Erythroblast (primary cell): Measurements from ENCODE around the gene RAD51B.

ENCODE experiments used
- DNase-seq, 2 experiments: peaks; one replicate each; lab custom pipeline; 2025; lab: John Stamatoyannopoulos, UW
- GATA1 ChIP-seq: IDR thresholded peaks from 2 replicates; pipeline ENCODE4 v1.6.1; 2011; ENCODE audit warnings: low read depth, mild to moderate bottlenecking, control low read depth, low read length, moderate library complexity
- POLR2A ChIP-seq: IDR thresholded peaks from 2 replicates; pipeline ENCODE4 v1.6.1; 2011; ENCODE audit warnings: mild to moderate bottlenecking, low read length

The RAD51B gene

DNA sequence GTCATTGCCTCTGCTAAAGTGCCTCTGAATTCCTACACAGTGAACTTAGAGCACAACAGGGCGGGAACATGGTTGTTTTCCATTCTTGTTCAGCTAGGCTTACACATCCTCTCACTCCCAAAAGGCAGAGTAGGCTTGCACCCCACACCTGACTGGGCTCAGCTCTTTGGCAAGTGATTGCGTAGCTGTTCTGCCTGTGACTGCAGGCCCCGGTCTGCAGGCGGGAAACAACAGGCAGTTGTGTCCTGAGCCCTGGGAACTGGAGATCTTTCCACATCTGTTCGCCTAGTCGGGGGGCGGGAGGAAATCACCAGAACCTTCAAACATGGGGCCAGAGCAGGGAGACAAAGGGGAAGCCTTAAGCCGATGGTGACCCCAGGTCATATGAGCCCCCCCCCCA, 698.6 kb downstream of the RAD51B start:
- no peak for TF ChIP-seq GATA1
- no peak for TF ChIP-seq POLR2A

GRCh38 chr14:68518761-68519670, 699.4 kb downstream of the RAD51B start:
- no peak for DNase-seq

More for the DNA sequence above, 698.6 kb downstream of the RAD51B start:
- DNase-seq: no peak

DNA sequence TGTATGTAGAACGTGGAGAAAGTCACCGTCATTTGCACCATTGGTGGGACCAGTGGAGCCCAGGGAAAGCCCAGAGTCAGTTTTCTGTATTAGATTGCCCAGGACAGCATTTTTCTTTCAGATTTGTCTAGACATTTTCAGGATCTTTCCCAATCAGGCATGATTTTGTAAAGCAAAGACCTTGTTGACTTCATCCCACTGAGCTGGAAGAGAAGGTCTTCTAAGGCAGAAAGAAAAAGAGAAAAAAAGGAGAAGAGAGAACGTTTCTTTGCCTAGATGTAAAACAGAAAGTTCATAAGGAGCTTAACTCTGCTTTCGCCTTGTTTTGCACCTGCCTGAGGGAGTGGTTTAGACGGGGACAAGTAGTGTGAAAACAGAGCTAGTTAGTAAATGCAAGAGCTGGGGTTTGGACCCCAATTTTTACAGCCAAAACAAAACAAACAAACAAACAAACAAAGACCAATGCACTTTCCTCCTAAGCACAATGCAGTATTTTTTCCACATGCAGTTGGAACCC, 700.1 kb downstream of the RAD51B start:
- no peak for DNase-seq
- TF ChIP-seq POLR2A: no peak
- TF ChIP-seq GATA1: no peak

More at GRCh38 chr14:68518761-68519670, 699.4 kb downstream of the RAD51B start:
- no peak for TF ChIP-seq POLR2A
- no peak for TF ChIP-seq GATA1

GRCh38 chr14:68520637-68521556, 701.3 kb downstream of the RAD51B start:
- TF ChIP-seq GATA1 (no peak), POLR2A (no peak)
- DNase-seq: no peak

DNA sequence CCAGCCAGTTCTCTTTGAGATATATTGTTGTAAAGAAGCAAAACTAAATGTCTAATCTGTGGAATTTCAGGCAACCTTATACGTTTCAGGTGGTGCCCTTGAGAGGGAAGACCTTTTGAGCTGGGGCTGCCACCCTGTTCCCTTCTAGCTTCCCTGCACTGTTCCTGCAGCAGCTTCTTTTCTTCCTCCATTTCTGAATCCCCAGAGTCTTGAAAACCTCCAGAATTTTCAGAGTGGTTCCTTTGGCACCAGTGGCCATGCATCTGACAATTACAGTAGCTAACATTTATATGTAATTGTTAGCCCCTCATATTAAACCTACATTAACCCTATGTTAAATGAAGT, 702.0 kb downstream of the RAD51B start:
- TF ChIP-seq POLR2A: no peak
- no peak for TF ChIP-seq GATA1

DNA sequence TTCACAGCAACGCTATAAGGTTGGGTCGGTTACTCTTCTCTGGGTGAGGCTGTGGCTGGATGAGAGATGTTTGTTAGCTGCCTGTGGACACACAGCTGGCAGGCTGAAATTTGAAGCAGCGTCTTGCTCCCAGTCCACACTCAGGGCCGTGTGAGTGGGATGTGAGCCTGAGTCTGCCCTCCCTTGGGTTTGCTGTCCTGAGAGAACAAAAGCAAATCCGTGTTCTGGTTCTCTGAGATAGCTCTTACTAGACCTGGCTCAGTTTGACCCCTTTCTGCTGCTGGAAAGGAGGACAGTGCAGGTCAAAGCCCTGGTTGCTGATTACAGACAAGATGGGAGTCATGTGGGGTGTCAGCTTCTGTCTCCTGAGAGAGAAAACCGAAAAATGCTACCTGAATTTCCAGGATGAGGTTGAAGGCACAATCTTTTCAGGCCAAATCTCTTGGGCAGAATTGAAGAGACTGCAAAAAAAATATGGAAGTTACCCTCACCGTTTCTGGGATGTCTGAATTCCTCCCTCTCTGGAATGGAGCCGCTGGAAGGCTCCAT, 702.5 kb downstream of the RAD51B start:
- TF ChIP-seq GATA1 (no peak), POLR2A (no peak)
- no peak for DNase-seq

More for the DNA sequence above, 702.0 kb downstream of the RAD51B start:
- no peak for DNase-seq

GRCh38 chr14:68522510-68523325, 703.1 kb downstream of the RAD51B start:
- TF ChIP-seq GATA1: no peak
- no peak for TF ChIP-seq POLR2A
- DNase-seq: no peak

DNA sequence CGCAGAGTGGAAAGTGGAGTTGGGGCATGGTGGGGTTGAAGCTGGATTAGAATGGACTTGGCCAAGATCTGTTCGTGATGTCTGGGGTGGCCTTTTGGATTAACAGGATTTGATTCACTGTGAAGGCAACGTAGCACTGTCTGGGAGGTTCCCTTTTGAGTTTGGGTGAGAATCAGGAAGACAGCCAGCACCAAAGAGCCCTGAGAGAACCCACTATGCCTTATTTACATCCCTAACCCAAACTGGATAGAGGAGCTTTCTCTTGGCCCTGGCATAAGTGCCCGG, 703.7 kb downstream of the RAD51B start:
- TF ChIP-seq GATA1 (no peak), POLR2A (no peak)
- DNase-seq: no peak

DNA sequence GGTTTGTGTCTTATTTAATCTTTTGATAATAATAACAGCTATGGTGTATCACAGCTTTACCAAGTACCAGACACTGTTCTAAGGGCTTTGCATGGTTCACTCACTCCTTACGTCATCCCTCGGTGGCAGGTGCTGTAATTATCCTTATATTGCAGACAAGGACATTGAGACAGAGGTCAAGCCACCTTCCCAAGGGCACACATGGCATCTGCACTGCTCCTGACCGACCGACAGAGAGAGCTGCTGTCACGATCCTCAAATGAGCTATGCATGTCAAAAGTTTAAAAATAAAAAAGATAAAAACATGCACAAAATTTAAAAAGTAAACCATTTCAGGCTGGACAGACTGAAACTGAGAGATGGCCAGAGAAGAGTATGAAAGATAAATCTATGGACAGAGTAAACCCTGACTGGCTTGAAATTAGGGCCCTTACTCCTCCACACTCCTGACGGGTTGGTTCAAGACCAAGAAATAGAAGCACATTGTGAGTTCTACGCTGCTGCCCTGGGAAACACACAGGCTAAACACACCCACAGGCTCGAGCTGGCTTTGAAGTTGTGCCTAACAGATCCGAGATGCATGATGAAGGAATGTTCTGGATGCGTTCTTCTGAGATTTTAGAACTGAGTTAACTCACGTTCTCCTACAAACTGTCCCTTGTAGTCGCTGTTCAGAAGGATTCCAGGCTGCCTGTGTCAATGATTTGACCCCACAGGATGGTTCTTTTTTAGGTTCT, 704.6 kb downstream of the RAD51B start:
- no peak for DNase-seq
- TF ChIP-seq GATA1: no peak

DNA sequence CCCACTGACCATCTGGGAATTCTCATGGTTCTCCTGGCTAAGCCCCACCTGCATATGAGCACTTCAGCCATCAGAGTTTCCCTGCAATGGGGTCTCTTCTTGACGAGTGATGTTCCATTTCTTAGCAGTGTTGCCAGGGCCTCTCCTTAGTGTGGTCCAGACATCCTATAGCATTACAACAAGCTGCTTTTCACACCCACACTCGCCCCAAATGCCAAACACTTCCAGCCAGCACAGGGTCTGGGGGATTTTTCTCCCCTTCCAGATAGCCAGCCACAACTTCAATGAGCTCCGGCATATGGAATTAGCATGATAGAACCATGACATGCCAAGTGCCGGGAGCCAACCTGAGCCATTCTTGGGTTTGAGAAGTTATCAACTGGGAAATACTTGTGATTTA, 705.9 kb downstream of the RAD51B start:
- no peak for DNase-seq
- no peak for TF ChIP-seq GATA1
- no peak for TF ChIP-seq POLR2A

- no peak for DNase-seq
- TF ChIP-seq POLR2A (no peak), GATA1 (no peak)
These were observed 707.0 kb downstream of the RAD51B start for GRCh38 chr14:68526512-68527091.

GRCh38 chr14:68527329-68527851, 707.8 kb downstream of the RAD51B start:
- no peak for TF ChIP-seq GATA1
- no peak for TF ChIP-seq POLR2A
- no peak for DNase-seq
